NCI-H2171 (cell line): ENCODE data around the gene CCDC18.
"Not testable (repeated sequence)": the region's sequence is repeated elsewhere in the genome, so short reads cannot be mapped to it uniquely, and the experiment has no call there.

Experiments
- DNase-seq: peaks from one replicate; lab custom pipeline; 2025; lab: John Stamatoyannopoulos, UW

The CCDC18 gene, protein sequence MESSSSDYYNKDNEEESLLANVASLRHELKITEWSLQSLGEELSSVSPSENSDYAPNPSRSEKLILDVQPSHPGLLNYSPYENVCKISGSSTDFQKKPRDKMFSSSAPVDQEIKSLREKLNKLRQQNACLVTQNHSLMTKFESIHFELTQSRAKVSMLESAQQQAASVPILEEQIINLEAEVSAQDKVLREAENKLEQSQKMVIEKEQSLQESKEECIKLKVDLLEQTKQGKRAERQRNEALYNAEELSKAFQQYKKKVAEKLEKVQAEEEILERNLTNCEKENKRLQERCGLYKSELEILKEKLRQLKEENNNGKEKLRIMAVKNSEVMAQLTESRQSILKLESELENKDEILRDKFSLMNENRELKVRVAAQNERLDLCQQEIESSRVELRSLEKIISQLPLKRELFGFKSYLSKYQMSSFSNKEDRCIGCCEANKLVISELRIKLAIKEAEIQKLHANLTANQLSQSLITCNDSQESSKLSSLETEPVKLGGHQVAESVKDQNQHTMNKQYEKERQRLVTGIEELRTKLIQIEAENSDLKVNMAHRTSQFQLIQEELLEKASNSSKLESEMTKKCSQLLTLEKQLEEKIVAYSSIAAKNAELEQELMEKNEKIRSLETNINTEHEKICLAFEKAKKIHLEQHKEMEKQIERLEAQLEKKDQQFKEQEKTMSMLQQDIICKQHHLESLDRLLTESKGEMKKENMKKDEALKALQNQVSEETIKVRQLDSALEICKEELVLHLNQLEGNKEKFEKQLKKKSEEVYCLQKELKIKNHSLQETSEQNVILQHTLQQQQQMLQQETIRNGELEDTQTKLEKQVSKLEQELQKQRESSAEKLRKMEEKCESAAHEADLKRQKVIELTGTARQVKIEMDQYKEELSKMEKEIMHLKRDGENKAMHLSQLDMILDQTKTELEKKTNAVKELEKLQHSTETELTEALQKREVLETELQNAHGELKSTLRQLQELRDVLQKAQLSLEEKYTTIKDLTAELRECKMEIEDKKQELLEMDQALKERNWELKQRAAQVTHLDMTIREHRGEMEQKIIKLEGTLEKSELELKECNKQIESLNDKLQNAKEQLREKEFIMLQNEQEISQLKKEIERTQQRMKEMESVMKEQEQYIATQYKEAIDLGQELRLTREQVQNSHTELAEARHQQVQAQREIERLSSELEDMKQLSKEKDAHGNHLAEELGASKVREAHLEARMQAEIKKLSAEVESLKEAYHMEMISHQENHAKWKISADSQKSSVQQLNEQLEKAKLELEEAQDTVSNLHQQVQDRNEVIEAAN (N-terminal part only)

GRCh38 chr1:93180723-93181613 lies at the start of gene CCDC18:
CCDC18 (plus strand) TSS chr1:93180724; CDS start chr1:93183362, 2,638 bp downstream.
- no peak for DNase-seq

- DNase-seq, result no peak
Measured at GRCh38 chr1:93132638-93133037, 47.9 kb upstream of the CCDC18 start.

GRCh38 chr1:93136445-93136844 lies 44.1 kb upstream of the CCDC18 start:
- no peak for DNase-seq

DNA sequence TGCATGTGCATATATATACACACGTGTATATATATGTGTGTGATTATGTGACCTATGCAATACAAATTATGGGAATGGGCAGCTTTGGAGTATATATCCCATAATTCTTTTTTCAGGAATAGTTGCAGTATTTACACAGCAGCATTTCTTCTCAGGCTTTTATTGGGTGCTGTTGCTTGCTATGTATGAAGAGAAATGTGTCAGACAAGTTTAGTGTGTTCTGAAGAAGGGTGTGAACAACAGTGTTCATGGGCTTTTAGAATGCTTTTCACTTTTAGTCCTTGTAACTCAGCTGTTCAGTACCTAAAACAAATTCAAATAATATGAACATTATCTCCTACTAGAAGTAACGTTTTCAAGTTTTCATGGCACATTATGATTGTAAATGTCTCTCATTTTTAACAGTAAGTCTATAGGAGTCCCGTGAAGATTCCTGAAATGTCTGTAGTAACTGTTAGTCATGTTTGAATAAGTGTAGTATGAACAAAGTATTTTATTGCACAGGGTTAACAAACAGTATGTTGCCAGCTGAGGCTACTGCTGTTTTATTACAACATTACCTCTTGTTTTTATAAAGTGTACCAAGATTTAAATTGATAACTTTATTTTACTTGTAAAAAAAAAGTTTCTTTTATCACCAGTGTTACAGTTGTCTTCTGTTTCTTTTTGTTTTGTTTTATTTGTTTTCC lies 42.8 kb upstream of the CCDC18 start:
- no peak for DNase-seq

DNA sequence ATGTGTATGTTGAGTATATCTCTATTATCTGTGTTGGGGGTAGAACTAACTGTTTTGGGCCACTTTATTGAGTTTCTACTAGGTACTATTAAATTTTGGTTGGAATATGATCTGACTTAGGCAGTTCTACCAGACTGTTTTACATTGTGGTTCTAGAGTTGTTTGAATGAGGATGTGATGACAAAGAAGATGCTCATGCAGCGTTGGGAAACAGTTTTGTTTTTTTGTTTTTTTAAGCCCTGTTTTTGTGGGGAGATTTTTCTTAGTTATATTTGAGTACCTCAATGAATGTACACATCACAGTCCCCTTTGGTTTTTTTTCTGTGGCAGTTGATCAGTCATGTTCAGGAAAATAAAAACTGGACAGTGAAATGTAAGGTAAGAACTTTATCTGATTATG lies 40.4 kb upstream of the CCDC18 start:
- no peak for DNase-seq

DNA sequence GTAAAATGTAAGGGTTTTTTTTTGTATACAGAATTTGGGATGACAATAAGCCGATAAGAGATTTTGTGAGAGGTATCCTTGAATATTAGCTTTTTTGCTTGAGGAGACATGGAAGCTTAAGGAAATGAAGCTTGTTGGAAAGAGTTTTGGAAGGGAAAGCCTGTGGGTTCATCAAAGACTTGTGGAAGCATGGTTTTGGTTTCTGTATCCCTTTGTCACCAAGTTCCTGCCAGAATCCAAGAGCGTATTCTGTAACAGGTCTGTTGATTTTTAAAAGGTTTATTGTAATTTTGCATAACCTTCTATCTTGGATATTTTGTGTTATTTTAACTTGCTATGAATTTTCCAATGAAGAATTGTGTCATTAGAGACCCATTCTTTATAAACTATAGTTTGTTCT lies 38.4 kb upstream of the CCDC18 start:
- DNase-seq, result no peak

DNA sequence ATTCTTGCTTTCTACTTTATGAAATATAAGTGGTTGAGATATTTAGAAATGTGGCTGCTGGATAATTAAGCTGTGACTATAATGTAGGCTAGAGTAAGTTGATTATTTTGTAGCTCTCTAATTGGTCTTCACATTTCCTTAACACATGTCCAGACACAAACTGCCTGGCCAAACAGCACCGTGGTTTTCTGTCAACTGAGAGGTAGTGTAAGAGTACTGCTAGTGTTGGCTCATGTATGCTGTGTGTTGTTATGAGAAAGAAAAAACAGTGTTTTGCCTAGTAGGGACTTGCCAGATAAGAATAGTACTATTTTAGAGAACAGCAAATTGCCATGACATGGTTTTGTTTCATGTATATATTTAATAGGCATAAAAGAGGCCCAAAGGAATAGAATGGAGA lies 37.4 kb upstream of the CCDC18 start:
- no peak for DNase-seq

- DNase-seq, result no peak
Measured at GRCh38 chr1:93143769-93144168, 36.8 kb upstream of the CCDC18 start.

GRCh38 chr1:93148001-93148400 lies 32.5 kb upstream of the CCDC18 start:
- DNase-seq, result no peak

DNA sequence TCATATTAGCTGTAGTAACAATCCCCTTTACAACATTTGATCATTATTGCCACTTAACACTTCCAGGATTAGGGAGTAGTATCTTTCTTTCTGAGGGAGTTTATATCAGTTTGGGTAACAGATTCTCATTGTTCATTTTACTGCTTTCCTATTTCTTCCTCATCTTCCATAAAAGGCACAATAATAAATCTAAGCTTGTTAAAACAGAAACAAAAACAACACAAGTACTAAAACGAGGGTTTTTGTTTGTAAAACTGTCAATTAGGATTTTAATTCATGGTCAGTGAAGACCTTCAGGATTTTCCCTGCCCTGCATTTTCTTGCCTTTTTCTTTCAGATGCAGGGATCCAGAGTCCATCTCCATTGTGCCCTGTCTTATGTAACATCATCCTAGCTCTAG lies 29.8 kb upstream of the CCDC18 start:
- DNase-seq, result no peak

DNA sequence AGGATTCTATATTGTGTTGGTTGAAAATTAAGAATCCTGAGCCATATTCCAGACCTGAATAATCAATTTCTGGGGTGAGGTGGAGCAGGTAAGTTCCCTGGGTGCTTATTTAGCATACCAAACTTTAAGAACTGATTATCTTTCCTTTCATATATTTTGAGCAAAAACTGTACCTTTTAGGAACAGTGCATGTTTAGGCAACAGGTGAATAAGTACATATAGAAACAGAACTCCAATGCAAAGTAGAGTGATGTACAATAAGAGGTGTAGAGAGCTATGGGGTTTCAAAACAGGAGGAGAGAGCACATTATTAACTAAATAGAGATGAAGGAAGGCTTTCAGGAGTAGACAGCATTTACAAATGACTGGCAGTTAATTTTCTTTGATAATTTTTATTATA lies 29.1 kb upstream of the CCDC18 start:
- DNase-seq, result no peak

- DNase-seq, result no peak
Measured at GRCh38 chr1:93152835-93153234, 27.7 kb upstream of the CCDC18 start.

DNA sequence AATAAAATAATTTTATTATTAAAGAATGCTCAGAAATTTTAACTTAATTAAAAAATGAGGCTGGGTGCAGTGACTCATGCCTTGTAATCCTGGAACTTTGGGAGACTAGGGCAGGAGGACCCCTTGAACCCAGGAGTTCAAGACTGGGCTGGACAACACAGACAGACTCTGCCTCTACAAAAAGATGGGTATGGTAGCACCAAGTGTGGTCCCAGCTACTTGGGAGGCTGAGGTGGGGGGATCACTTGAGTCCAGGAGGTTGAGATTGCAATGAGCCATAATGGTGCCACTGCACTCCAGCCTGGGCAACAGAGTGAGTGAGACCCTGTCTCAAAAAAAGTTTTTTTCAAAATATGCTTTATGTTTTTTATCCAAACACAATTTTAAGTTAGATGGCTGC lies 25.6 kb upstream of the CCDC18 start:
- DNase-seq, result no peak

- DNase-seq, result no peak
Measured at GRCh38 chr1:93155335-93155734, 25.2 kb upstream of the CCDC18 start.

DNA sequence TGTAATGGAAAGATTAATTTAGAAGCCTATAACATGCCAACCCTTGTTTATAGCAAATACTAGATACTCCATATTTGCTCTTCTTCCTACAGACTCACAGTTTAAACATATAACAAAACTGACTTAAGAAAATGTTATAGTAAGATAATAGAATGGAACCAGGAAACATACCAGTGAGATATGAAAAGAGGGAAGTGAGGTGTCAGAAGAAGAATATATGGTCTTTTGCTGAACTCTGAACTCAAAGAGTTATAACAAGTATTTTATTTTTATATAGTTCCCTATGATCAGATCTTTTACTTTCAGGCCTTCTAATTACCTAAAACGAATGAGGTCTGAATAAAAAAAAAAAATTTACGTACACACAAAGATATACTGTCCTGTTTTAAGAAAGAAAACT lies 21.2 kb upstream of the CCDC18 start:
- no peak for DNase-seq

GRCh38 chr1:93163314-93163713 lies 17.2 kb upstream of the CCDC18 start:
- not testable (repeated sequence) for DNase-seq

DNA sequence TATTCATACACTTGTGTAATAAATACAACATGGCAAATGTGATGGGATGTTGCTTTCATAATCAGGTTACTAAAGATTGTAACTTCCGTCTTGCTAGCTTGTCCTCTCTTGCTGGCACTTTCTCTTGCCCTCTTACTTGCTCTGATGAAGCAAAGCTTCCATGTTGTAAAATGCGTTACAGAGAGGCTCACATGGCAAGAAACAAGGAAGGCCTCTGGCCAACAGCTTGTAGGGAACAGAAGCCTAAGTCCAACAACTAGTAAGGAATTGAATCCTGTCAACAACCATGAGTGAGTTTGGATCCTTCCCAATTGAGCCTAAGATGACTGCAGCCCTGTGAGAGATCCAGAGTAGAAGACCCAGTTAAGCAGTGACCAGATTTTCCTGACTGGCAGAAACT lies 15.7 kb upstream of the CCDC18 start:
- DNase-seq, result no peak

- DNase-seq, result not testable (repeated sequence)
Measured at GRCh38 chr1:93165895-93166294, 14.6 kb upstream of the CCDC18 start.

DNA sequence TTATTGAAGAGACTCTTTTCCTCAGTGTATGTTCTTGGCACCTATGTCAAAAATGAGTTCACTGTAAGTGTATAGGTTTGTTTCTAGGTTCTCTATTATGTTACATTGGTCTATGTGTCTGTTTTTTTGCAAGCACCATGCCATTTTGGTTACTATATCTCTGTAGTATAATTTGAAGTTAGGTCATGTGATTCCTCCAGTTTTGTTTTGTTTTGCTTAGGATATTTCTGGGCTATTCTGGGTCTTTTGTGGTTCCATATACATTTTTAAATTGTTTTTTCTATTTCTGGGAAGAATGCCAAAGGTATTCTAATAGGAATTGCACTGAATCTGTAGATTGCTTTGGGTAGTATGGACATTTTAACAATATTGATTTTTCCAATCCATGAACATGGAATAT lies 13.5 kb upstream of the CCDC18 start:
- no peak for DNase-seq

GRCh38 chr1:93170141-93170678 lies 10.3 kb upstream of the CCDC18 start:
- DNase-seq, result not testable (repeated sequence)
